Stimulated activated CD8-positive, alpha-beta memory T cell treated with anti-CD3 and anti-CD28 coated beads, Interleukin-15, amount 100 ng/mL, for 48 hours (primary cell): ENCODE measurements around the gene ZBTB20.

Experiments
- DNase-seq, 2 donors: peaks; one replicate each; pipeline ENCODE4 v3.0.0-alpha.2; 2020; ENCODE audit warnings: low read depth in 2 of 2

The ZBTB20 gene

GRCh38 chr3:114446600-114446999, 700.5 kb downstream of the ZBTB20 start:
- DNase-seq = no peak

- DNase-seq = no peak
These were observed 701.9 kb downstream of the ZBTB20 start for GRCh38 chr3:114445233-114445632.

GRCh38 chr3:114444216-114444615, 702.9 kb downstream of the ZBTB20 start:
- DNase-seq = no peak

- DNase-seq = no peak
These were observed 704.8 kb downstream of the ZBTB20 start for GRCh38 chr3:114442246-114442645.

- DNase-seq = no peak
These were observed 705.7 kb downstream of the ZBTB20 start for GRCh38 chr3:114441386-114441785.

GRCh38 chr3:114440700-114441099, 706.4 kb downstream of the ZBTB20 start:
- DNase-seq = no peak

- no peak for DNase-seq
These were observed 707.8 kb downstream of the ZBTB20 start for GRCh38 chr3:114439284-114439683.

- DNase-seq = no peak
These were observed 709.2 kb downstream of the ZBTB20 start for GRCh38 chr3:114437897-114438296.

GRCh38 chr3:114436182-114436581, 710.9 kb downstream of the ZBTB20 start:
- DNase-seq = no peak

- DNase-seq = no peak
These were observed 711.5 kb downstream of the ZBTB20 start for GRCh38 chr3:114435386-114436115.

GRCh38 chr3:114432310-114432709, 714.8 kb downstream of the ZBTB20 start:
- no peak for DNase-seq

- no peak for DNase-seq
These were observed 719.0 kb downstream of the ZBTB20 start for GRCh38 chr3:114428044-114428595.

GRCh38 chr3:114427285-114428043, 719.6 kb downstream of the ZBTB20 start:
- DNase-seq = no peak

GRCh38 chr3:114424337-114424736, 722.8 kb downstream of the ZBTB20 start:
- no peak for DNase-seq

GRCh38 chr3:114421204-114421603, 725.9 kb downstream of the ZBTB20 start:
- no peak for DNase-seq

- no peak for DNase-seq
These were observed 727.0 kb downstream of the ZBTB20 start for GRCh38 chr3:114420072-114420471.

GRCh38 chr3:114418724-114419543, 728.2 kb downstream of the ZBTB20 start:
- DNase-seq = no peak

- DNase-seq = no peak
These were observed 729.0 kb downstream of the ZBTB20 start for GRCh38 chr3:114418107-114418506.

GRCh38 chr3:114417675-114418074, 729.4 kb downstream of the ZBTB20 start:
- no peak for DNase-seq

- no peak for DNase-seq
These were observed 729.8 kb downstream of the ZBTB20 start for GRCh38 chr3:114417265-114417664.

GRCh38 chr3:114411811-114412803, 735.0 kb downstream of the ZBTB20 start:
- peak; percentile 10 to 14 for DNase-seq
